ENCODE measurements around the gene CDC16.
A peak's percentile ranks its signal among the peaks of the same experiment; 100 is the strongest.

The CDC16 gene

GRCh38 chr13:114311387-114311786 lies 76.7 kb downstream of the CDC16 start:
- H2AFZ ChIP-seq (ENCODE audit: low read depth), result no peak overlapping the region
- H3K4me2 ChIP-seq, result no peak overlapping the region
- no peaks in the 10 kb centered on the region for H4K20me1 ChIP-seq (ENCODE audit: insufficient read depth)

DNA sequence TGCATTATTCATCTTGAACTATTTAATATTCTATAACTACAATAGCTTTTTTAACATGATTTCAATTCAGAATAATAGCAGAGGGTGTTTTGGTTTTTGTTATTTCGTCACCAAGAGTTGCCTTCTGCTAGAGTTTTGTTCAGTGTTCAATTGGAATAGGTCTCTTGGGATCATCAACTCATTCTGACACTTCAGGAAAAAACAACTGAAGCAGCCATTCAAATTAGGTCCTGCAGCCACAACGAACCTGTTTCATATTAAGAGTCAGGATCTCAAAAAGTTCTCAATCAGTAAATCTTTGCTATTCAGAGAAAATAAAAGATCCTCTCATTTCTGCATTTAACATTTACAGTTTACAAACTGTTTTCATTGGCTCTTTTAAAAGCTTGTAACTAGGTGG lies 77.2 kb downstream of the CDC16 start:
- Histone ChIP-seq H3K79me2 (ENCODE audit: insufficient read depth, low read depth) (peaks cover 30% of the 10 kb centered on the region), H4K20me1 (ENCODE audit: insufficient read depth) (no peaks in the 10 kb centered on the region), H3K4me3 (IDR thresholded peaks at IDR 0.05; ENCODE audit: insufficient read depth, low read depth, low read length) (no peak overlapping the region), H3K27me3 (ENCODE audit: insufficient read depth, low read depth) (no peaks in the 10 kb centered on the region), H3K4me2 (no peak overlapping the region), H3K36me3 (ENCODE audit: insufficient read depth) (no peaks in the 10 kb centered on the region), H3K4me1 (ENCODE audit: low read depth, poor library complexity, severe bottlenecking) (peaks cover 67% of the 10 kb centered on the region), H3K27ac (no peak overlapping the region), H2AFZ (ENCODE audit: low read depth) (no peak overlapping the region), H3K9ac (no peak overlapping the region)
- TF ChIP-seq CTCF (conservative IDR thresholded peaks at IDR 0.05; ENCODE audit: low read depth, low read length), result no peak

More at GRCh38 chr13:114311387-114311786, 76.7 kb downstream of the CDC16 start:
- peaks cover 25% of the 10 kb centered on the region for H3K79me2 ChIP-seq (ENCODE audit: insufficient read depth, low read depth)
- H3K9ac ChIP-seq, result no peak overlapping the region
- TF ChIP-seq CTCF (conservative IDR thresholded peaks at IDR 0.05; ENCODE audit: low read depth, low read length), result no peak
- no peaks in the 10 kb centered on the region for H3K27me3 ChIP-seq (ENCODE audit: insufficient read depth, low read depth)
- no peak overlapping the region for H3K27ac ChIP-seq
- H3K4me1 ChIP-seq (ENCODE audit: low read depth, poor library complexity, severe bottlenecking), result peaks cover 66% of the 10 kb centered on the region
- no peak overlapping the region for H3K4me3 ChIP-seq (IDR thresholded peaks at IDR 0.05; ENCODE audit: insufficient read depth, low read depth, low read length)
- no peaks in the 10 kb centered on the region for H3K36me3 ChIP-seq (ENCODE audit: insufficient read depth)

- no peaks in the 10 kb centered on the region for H3K27me3 ChIP-seq (ENCODE audit: insufficient read depth, low read depth)
- peak overlapping the region; percentile 80 for H3K4me2 ChIP-seq
- no peaks in the 10 kb centered on the region for H4K20me1 ChIP-seq (ENCODE audit: insufficient read depth)
- TF ChIP-seq CTCF (conservative IDR thresholded peaks at IDR 0.05; ENCODE audit: low read depth, low read length), result no peak
- peak overlapping the region; percentile 75 for H3K9ac ChIP-seq
- peak overlapping the region; percentile 78 for H3K27ac ChIP-seq
- no peak overlapping the region for H3K4me3 ChIP-seq (IDR thresholded peaks at IDR 0.05; ENCODE audit: insufficient read depth, low read depth, low read length)
- H2AFZ ChIP-seq (ENCODE audit: low read depth), result peak overlapping the region; percentile 84
- no peaks in the 10 kb centered on the region for H3K36me3 ChIP-seq (ENCODE audit: insufficient read depth)
- peaks cover 67% of the 10 kb centered on the region for H3K4me1 ChIP-seq (ENCODE audit: low read depth, poor library complexity, severe bottlenecking)
- H3K79me2 ChIP-seq (ENCODE audit: insufficient read depth, low read depth), result peaks cover 43% of the 10 kb centered on the region
Measured at GRCh38 chr13:114313061-114313860, 78.6 kb downstream of the CDC16 start.

DNA sequence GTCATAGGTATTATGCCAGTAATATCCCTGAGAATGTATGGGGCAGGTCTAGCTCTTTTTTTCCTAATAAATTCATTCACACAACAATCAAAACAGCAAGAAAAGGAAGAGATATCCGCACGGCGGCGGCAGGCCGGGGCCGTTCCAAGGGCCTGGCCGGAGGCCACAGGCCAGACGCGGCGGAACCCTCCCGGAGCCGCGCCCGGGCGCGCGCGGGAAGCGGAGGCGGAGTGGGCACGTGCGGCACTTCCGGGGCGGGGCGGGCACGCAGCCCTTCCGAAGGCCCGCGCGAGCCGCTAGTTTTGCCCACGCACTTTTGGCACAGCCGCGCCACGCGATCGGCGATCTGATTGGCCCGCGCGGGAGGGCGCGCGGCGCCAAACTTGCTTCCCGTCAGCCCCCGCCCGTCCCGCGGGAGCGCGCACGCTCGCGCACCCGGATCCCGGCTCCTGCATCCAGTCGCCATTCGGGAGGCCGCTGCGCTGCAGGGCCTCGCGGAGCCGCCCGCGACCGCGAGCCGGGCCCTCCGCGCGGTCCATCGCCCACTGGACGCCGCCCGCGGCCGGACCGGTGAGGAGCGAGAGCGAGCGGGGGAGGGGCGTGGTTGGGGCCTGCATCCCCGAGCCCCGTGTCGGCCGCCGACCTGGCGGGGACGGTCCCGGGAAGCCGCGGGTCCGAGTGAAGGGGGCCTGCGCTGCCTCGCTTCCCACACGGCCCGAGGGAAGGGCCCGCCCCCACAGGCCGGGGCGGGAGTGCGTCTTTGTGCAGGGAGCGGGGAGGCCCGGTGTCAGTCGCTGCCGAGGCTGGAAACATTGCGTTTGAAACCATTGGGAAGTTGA lies 79.6 kb downstream of the CDC16 start, which contains the start of gene CHAMP1:
TSS of gene CHAMP1 (plus strand) at position 430 of the 839 bp plus-strand sequence. CDS start 9,340 bp downstream, outside the sequence.
- Histone ChIP-seq H3K4me1 (ENCODE audit: low read depth, poor library complexity, severe bottlenecking) (peaks cover 60% of the 10 kb centered on the region), H3K27ac (peak within 1 kb of the TSS; percentile 78), H2AFZ (ENCODE audit: low read depth) (peak within 1 kb of the TSS; percentile 84), H3K9ac (peak within 1 kb of the TSS; percentile 75), H3K36me3 (ENCODE audit: insufficient read depth) (no peaks in the 10 kb centered on the region), H4K20me1 (ENCODE audit: insufficient read depth) (no peaks in the 10 kb centered on the region; the same call in 1 of the 2 replicates), H3K79me2 (ENCODE audit: insufficient read depth, low read depth) (peaks cover 54% of the 10 kb centered on the region), H3K27me3 (ENCODE audit: insufficient read depth, low read depth) (no peaks in the 10 kb centered on the region), H3K4me2 (peak within 1 kb of the TSS; percentile 96), H3K4me3 (IDR thresholded peaks at IDR 0.05; ENCODE audit: insufficient read depth, low read depth, low read length) (no peak within 1 kb of the TSS)
- TF ChIP-seq CTCF (conservative IDR thresholded peaks at IDR 0.05; ENCODE audit: low read depth, low read length), result no peak
